ENCODE data around the gene DLEC1. TPM values are rescaled to one million over a fixed set of nuclear protein-coding genes. Genes with fewer than 3 reads are reported as not detected.

The DLEC1 gene
- total RNA-seq, 1 donor from 2014 or later: 0.54 TPM

- Histone ChIP-seq H2AFZ (ENCODE audit: low read depth, low read length) (no peak overlapping the region), H3K9ac (ENCODE audit: low read length) (no peak overlapping the region), H3K9me3 (ENCODE audit: insufficient read depth, low read depth, low read length) (no peaks in the 10 kb centered on the region), H3K4me3 (ENCODE audit: insufficient read depth, low read depth, low read length) (no peak overlapping the region), H3K79me2 (ENCODE audit: insufficient read depth, low read length) (no peaks in the 10 kb centered on the region), H3K4me1 (ENCODE audit: insufficient read depth, low read length) (no peaks in the 10 kb centered on the region), H3K27me3 (ENCODE audit: insufficient read depth, low read length) (no peaks in the 10 kb centered on the region), H4K20me1 (ENCODE audit: insufficient read depth, low read length) (no peaks in the 10 kb centered on the region), H3K27ac (ENCODE audit: low read depth, low read length) (no peak overlapping the region), H3K36me3 (ENCODE audit: insufficient read depth, low read length) (no peaks in the 10 kb centered on the region), H3K4me2 (ENCODE audit: low read length) (no peak overlapping the region)
- Mint-ChIP-seq H3K9me3 (ENCODE audit: unreplicated experiment) (peaks cover 2% of the 10 kb centered on the region), H3K27me3 (ENCODE audit: low read depth, unreplicated experiment) (peaks cover 21% of the 10 kb centered on the region), H3K4me1 (ENCODE audit: low read depth, unreplicated experiment) (no peaks in the 10 kb centered on the region), H3K36me3 (ENCODE audit: low read depth, unreplicated experiment) (peaks cover 7% of the 10 kb centered on the region), H3K27ac (ENCODE audit: unreplicated experiment) (no peak overlapping the region), H3K4me3 (ENCODE audit: unreplicated experiment) (no peak overlapping the region)
- no peak for DNase-seq (ENCODE audit: low read depth)
- FAIRE-seq: no peak
- TF ChIP-seq EZH2 (IDR thresholded peaks at IDR 0.05; ENCODE audit: insufficient read depth, low read length): no peak
- TF ChIP-seq CTCF (IDR thresholded peaks at IDR 0.05; ENCODE audit: insufficient read depth, low read depth, low read length): no peak
These were observed 73.4 kb downstream of the DLEC1 start for GRCh38 chr3:38112378-38112761.

- Mint-ChIP-seq H3K9me3 (ENCODE audit: unreplicated experiment) (peaks cover 2% of the 10 kb centered on the region), H3K27ac (ENCODE audit: unreplicated experiment) (no peak overlapping the region), H3K4me1 (ENCODE audit: low read depth, unreplicated experiment) (no peaks in the 10 kb centered on the region), H3K27me3 (ENCODE audit: low read depth, unreplicated experiment) (peaks cover 17% of the 10 kb centered on the region), H3K4me3 (ENCODE audit: unreplicated experiment) (no peak overlapping the region), H3K36me3 (ENCODE audit: low read depth, unreplicated experiment) (peaks cover 11% of the 10 kb centered on the region)
- Histone ChIP-seq H3K27me3 (ENCODE audit: insufficient read depth, low read length) (no peaks in the 10 kb centered on the region), H4K20me1 (ENCODE audit: insufficient read depth, low read length) (peaks cover 3% of the 10 kb centered on the region), H3K9me3 (ENCODE audit: insufficient read depth, low read depth, low read length) (no peaks in the 10 kb centered on the region), H3K9ac (ENCODE audit: low read length) (no peak overlapping the region), H2AFZ (ENCODE audit: low read depth, low read length) (no peak overlapping the region), H3K36me3 (ENCODE audit: insufficient read depth, low read length) (no peaks in the 10 kb centered on the region), H3K4me3 (ENCODE audit: insufficient read depth, low read depth, low read length) (no peak overlapping the region), H3K4me2 (ENCODE audit: low read length) (no peak overlapping the region), H3K79me2 (ENCODE audit: insufficient read depth, low read length) (no peaks in the 10 kb centered on the region), H3K27ac (ENCODE audit: low read depth, low read length) (no peak overlapping the region), H3K4me1 (ENCODE audit: insufficient read depth, low read length) (no peaks in the 10 kb centered on the region)
- DNase-seq (ENCODE audit: low read depth) (no peak), FAIRE-seq (no peak)
- TF ChIP-seq EZH2 (IDR thresholded peaks at IDR 0.05; ENCODE audit: insufficient read depth, low read length) (no peak), CTCF (IDR thresholded peaks at IDR 0.05; ENCODE audit: insufficient read depth, low read depth, low read length) (no peak)
These were observed 75.3 kb downstream of the DLEC1 start for GRCh38 chr3:38114052-38114874.
